HEK293T (cell line): ENCODE data around the gene PELI2.

Source experiments
- BHLHE40 ChIP-seq: fragments of 450-650 bp; IDR thresholded peaks from 2 replicates; pipeline ENCODE4 v1.6.1; 2016; ENCODE audit warnings: mild to moderate bottlenecking, moderate library complexity, borderline replicate concordance
- ELF4 ChIP-seq: fragments of 450-650 bp; IDR thresholded peaks from 2 replicates; pipeline ENCODE4 v1.6.1; 2017; ENCODE audit warnings: antibody characterized with exemption
- FOXA1 ChIP-seq: fragments of 450-650 bp; IDR thresholded peaks from 2 replicates; pipeline ENCODE4 v1.6.1; 2016; ENCODE audit warnings: mild to moderate bottlenecking
- L3MBTL2 ChIP-seq: fragments of 450-650 bp; conservative IDR thresholded peaks from 2 replicates; pipeline ENCODE4 v1.6.1; 2016; ENCODE audit warnings: mild to moderate bottlenecking
- SP1 ChIP-seq: fragments of 450-650 bp; IDR thresholded peaks from 2 replicates; pipeline ENCODE4 v1.6.1; 2017
- TARDBP ChIP-seq: fragments of 450-650 bp; IDR thresholded peaks from 2 replicates; pipeline ENCODE4 v1.6.1; 2016
- ZNF384 ChIP-seq: fragments of 450-650 bp; IDR thresholded peaks from 2 replicates; pipeline ENCODE4 v1.6.1; 2016

DNA sequence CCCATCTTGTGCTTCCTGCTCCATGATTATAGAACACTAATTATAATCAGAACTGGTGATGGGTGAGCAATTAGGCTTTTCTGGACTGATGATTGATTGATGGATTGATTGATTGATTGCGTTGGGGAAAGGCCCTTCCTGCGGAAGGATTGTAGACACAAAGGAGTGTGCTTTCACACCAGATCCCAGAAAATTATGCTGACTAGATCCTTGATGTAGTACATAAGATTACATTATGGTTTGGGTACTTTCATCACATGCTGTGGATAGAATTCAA is 8.4 kb downstream of the PELI2 start:
- TF ChIP-seq ELF4 (no peak), SP1 (no peak), BHLHE40 (no peak), L3MBTL2 (no peak), TARDBP (no peak), ZNF384 (no peak), FOXA1 (no peak)
